Fibroblast of peridontal ligament (primary cell): ENCODE data around the gene LRRC8D.
"Not testable (repeated sequence)": the region's sequence is repeated elsewhere in the genome, so short reads cannot be mapped to it uniquely, and the experiment has no call there.

Source experiments
- DNase-seq: peaks from one replicate; pipeline ENCODE4 v3.0.0-alpha.2; 2010; ENCODE audit errors: extremely low read depth

The LRRC8D gene

DNA sequence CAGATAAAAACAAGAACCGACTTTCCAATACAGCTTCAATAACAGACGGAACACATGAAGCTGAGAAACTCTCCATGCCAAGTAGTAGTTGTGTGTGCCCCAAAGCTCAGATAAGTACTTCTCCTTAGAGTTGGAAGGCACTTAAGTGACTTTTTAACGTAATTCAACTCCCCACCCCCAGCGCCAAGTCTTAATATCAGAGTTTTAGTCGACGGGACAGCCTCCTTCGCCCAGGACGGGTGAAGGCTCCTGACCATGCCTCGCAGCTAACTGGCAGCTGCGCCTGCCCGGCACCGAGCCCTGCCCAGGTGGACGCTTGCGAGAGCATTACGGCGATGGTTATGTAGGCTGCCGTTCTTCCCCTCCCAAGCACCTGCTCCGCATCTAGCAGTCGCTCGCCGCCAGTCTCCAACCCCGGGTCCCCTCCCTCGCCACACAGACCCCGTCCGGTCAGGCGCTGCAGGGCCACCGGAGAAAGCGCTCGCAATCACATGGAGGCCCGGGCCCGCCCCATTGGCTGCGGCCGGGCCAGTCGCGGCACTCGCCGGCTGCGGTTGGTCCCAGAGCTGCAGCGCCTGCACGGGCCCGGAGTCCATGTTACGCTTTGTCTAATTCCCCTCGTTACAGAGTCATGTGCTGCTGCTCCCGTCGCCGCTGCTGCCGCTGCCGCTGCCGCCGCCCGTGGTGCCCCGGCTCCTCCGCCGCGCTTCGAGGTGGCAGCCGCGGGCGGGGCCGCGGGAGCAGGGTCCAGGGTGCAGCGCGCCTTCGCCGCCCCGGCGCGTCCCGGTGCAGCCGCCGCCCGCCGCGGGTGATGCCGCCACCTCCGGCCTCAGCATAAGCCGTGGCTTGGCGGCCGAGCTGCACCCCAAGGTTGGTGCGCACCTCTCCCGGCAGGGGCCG is at the start of gene LRRC8D:
Gene LRRC8D, plus strand, starts transcription at position 611 of the 900 bp plus-strand sequence. CDS start 112,037 bp downstream, outside the sequence.
- DNase-seq, result peak; percentile 39

- DNase-seq, result no peak
Observed at GRCh38 chr1:89771991-89772560, 48.8 kb upstream of the LRRC8D start.

DNA sequence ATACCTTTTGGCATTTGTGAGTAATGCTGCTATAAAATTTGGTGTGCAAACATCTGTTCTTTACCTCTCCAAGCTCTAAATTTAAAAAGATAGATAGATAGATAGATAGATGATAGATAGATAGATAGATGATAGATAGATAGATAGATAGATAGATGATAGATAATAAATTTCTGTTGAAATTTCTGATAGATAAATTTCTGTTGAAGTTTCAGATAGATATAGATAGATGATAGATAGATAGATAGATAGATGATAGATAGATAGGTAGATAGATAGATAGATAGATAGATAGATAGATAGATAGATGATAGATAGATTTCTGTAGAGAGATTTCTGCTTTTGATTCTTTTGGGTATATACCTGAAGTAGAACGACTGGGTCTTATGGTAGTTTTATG is 44.7 kb upstream of the LRRC8D start:
- not testable (repeated sequence) for DNase-seq

GRCh38 chr1:89777271-89777670 is 43.6 kb upstream of the LRRC8D start:
- not testable (repeated sequence) for DNase-seq

GRCh38 chr1:89779151-89779940 is 41.5 kb upstream of the LRRC8D start:
- no peak for DNase-seq

DNA sequence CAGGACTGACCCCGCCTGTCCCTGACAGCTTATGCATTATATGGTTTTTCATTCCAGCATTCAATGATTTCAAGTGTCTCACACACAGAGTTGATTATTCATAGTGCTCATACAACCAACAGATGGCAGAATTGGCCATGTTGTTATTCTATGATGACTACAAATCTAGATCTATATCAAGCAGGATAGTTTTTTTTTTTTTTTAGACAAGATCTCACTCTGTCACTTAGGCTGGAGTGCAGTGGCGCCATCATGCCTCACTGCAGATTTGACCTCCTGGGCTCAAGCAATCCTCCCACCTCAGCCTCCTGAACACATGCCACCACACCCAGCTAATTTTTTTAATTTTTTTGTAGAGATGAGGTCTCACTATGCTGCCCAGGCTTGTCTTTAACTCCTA is 40.1 kb upstream of the LRRC8D start:
- peak; percentile 75 for DNase-seq

- DNase-seq, result no peak
Observed at GRCh38 chr1:89781494-89782126, 39.2 kb upstream of the LRRC8D start.

- no peak for DNase-seq
Observed at GRCh38 chr1:89786628-89787214, 34.1 kb upstream of the LRRC8D start.

DNA sequence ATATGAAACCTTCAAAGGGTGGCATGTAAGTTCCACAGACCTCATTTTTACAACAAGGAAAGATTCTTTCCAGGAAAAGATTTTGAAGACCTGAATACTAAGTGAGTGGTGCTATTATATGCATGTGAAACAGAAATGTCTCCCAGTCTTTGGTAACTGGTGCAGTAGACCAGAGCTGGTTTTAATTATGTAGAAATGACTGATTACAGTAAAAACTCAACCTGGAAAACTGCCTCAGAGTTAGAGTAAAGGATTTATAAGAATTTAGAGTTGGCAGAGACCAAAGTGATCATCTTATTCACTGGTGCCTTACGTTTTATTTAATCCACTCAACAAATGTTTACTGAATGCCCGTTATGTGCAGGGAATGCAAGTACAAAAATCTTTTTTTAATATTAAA is 30.2 kb upstream of the LRRC8D start:
- peak; percentile 86 for DNase-seq

- no peak for DNase-seq
Observed at GRCh38 chr1:89791064-89791726, 29.6 kb upstream of the LRRC8D start.

DNA sequence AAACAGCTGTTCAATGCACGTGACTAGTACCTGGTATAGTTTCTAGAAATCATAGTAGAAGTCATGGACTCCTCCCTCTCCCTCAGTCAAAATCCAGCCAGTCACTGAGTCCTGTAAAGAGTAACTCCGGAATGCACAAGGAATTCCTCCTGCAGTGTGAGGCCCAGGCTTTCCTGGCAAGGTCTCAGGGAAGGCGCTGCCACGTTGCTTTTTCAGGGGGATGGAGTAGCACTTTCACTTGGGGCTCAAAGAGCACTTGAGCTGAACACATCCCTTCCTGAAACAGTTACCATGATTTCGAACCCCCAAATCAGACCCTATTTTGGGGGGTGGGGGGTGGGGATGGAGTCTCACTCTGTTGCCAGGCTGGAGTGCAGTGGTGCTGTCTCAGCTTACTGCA is 26.4 kb upstream of the LRRC8D start:
- peak; percentile 38 for DNase-seq

GRCh38 chr1:89795571-89795970 is 25.3 kb upstream of the LRRC8D start:
- not testable (repeated sequence) for DNase-seq

- not testable (repeated sequence) for DNase-seq
Observed at GRCh38 chr1:89797876-89798275, 23.0 kb upstream of the LRRC8D start.

GRCh38 chr1:89799495-89799894 is 21.3 kb upstream of the LRRC8D start:
- no peak for DNase-seq

DNA sequence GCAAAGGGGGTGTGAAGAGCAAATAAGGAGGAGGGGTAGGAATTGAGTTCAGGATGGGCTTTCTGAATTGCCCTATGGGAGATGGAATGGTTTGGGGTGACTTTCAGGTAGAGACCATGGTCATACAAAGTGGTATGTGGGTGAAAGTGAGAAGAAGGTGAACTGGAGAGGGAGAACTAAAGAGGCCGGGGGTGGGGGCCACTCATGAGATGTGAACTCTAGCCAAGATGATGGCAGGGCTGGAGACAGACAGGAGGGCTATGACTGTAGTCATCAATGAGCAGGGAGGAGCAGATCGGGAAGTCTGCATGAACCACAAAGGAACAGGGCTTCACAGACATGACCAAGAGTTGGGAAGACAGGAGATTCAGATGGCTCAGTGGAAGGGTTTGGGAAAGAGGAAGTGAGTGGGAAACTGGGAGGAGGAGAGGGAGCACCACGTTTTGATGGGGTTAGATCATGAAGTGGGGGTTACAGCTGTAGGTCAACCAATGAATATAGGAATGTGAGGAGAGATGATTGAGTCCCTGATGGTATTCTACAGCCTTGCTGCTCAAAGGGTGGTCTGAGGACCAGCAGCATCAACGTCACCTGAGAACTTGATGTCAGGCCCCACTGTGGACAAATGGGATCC is 20.7 kb upstream of the LRRC8D start:
- no peak for DNase-seq

DNA sequence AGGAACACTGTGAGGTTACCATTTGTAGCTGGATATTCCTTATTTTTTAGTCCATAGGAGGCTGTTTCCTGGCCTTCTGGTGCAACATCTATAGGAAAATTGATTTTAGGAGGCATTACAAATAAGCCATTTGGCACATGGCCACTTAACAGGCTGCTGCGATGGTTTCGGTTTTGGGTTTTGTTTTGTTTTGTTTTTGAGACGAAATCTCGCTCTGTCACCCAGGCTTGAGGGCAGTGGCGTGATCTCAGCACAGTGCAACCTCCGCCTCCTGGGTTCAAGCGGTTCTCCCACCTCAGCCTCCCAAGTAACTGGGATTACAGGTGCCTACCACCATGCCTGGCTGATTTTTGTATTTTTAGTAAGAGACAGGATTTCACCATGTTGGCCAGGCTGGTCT is 20.1 kb upstream of the LRRC8D start:
- DNase-seq, result no peak

DNA sequence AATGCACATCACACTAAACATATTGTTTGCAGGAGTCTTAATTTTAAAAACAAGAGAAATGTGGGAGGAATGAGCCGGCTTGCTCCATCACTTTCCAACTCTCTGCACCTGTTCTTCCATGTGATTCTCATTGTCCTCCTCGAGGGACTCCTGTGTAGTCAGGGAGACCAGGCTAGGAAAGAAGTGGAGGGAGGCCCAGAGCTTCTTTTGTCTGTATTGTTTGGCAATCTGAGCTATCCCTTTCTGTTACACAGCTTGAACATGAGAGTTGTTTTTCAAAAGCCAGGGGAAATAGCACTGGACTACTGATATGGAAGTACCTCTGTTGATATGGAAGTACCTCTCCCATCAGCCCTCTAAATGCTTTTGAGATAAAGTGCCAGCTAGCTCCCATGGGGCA is 18.8 kb upstream of the LRRC8D start:
- DNase-seq, result no peak

- no peak for DNase-seq
Observed at GRCh38 chr1:89802841-89803240, 18.0 kb upstream of the LRRC8D start.

DNA sequence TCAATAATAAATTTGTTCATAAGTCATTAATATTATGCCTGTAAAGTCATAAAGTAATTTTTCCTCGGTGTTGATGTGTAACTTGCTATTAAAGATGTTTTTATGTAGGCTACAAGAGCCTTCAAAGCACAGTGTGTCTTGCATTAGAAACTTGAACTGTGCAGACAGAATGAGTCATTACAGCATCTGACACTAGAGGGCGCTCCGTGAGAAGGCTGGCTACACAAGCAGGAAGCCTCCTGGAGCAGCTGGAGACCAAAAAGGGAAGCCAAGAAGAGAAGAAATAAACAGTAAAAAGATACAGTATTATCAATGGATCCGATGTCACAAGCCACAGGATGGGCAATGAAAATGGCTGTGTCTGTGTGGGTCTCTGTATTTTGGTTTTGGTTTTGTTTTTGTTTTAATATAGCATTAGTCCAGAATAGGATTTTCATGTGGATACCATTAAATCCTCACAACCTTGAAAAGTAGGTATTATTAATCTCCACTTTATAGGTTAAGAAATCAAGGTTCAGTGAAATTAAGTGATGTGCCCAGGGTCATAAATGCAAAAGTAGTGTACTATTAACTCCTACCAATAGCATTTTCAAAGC is 16.1 kb upstream of the LRRC8D start:
- peak; percentile 92 for DNase-seq

GRCh38 chr1:89806616-89807015 is 14.2 kb upstream of the LRRC8D start:
- DNase-seq, result no peak
